HCT116 (cell line): ENCODE measurements around the gene PRSS53. TPM values are rescaled to one million over a fixed set of nuclear protein-coding genes. Genes with fewer than 3 reads are reported as not detected.

Experiments used
- ATAC-seq: fragments of 200-7000 bp; cut with Tn5 transposase; 2 replicates; pipeline ENCODE4 v1.9.1; 2020; ENCODE audit warnings: mild to moderate bottlenecking, moderate library complexity
- BruUV-seq: library from RNA; stranded (reverse); fragments of 400-500 nt; replicated peaks from 2 replicates; lab custom pipeline; 2021; lab: Mats Ljungman, UMichigan
- CTCF ChIA-PET: fragments of 300-600 bp; sonication (Branson Sonifier 250); formaldehyde crosslinking; loops from one replicate; lab custom pipeline; 2021; ENCODE audit warnings: antibody characterized with exemption; lab: Charles Lee
- POLR2A ChIA-PET: fragments of 300-600, 350-600 bp; sonication (Branson Sonifier 250); formaldehyde crosslinking; loops from one replicate; lab custom pipeline; 2021; ENCODE audit warnings: antibody characterized with exemption; lab: Charles Lee
- RAD21 ChIA-PET, 2 experiments: fragments of 300-600 bp; sonication (Branson Sonifier 250); formaldehyde crosslinking; loops; one replicate each; lab custom pipeline; 2023; ENCODE audit warnings: low total read pairs in 2 of 2; ENCODE audit not compliant: uncharacterized antibody in 2 of 2, unreplicated experiment in 2 of 2, low non-redundant PET in 1 of 2; lab: Charles Lee
- DNase-seq: peaks from one replicate; pipeline ENCODE4 v3.0.0-alpha.2; 2010; ENCODE audit warnings: low read depth, low spot score
- H2AFZ ChIP-seq: fragments of 200-600 bp; shearing (Covaris generic), sonication (generic); 2 replicates; pipeline ENCODE4 v1.6.1; 2017; ENCODE audit warnings: low read depth, mixed run types, mixed read lengths, antibody characterized with exemption, low read length; ENCODE audit not compliant: poor library complexity, severe bottlenecking
- H3K27ac ChIP-seq: 2 replicates; pipeline ENCODE4 v1.5.1; 2012; ENCODE audit warnings: low read depth, low read length
- H3K27me3 ChIP-seq: fragments of 200-600 bp; sonication (generic); 2 replicates; pipeline ENCODE4 v1.6.1; 2016; ENCODE audit warnings: mixed run types, low read length, mixed read lengths; ENCODE audit not compliant: insufficient read depth
- H3K36me3 ChIP-seq, 2 experiments: fragments of 200-500 bp in 1 of 2; fragments of 200-600 bp in 1 of 2; sonication (Bioruptor generic) in 1 of 2; sonication (generic) in 1 of 2; 2 replicates each; pipeline versions ENCODE4 v1.5.1 to v1.6.1; 2014 to 2016; ENCODE audit warnings: low read length in 2 of 2, inconsistent platforms in 1 of 2, mixed read lengths in 1 of 2, mixed run types in 1 of 2; ENCODE audit not compliant: insufficient read depth in 2 of 2, control insufficient read depth in 1 of 2
- H3K4me1 ChIP-seq, 2 experiments: fragments of 200-600 bp in 1 of 2; sonication (generic) in 1 of 2; 2 replicates each; pipeline versions ENCODE4 v1.5.1 to v1.6.1; 2012 to 2017; ENCODE audit warnings: low read length in 2 of 2, inconsistent platforms in 1 of 2, mild to moderate bottlenecking in 1 of 2, mixed read lengths in 1 of 2, mixed run types in 1 of 2, moderate library complexity in 1 of 2; ENCODE audit not compliant: insufficient read depth in 2 of 2, control insufficient read depth in 1 of 2
- H3K4me2 ChIP-seq: fragments of 200-600 bp; sonication (generic); 2 replicates; pipeline ENCODE4 v1.6.1; 2017; ENCODE audit warnings: mixed run types, low read length, mixed read lengths
- H3K4me3 ChIP-seq, 2 experiments: fragments of 200-600 bp in 1 of 2; sonication (generic) in 1 of 2; replicated peaks in 1 of 2; 2 replicates each; pipeline ENCODE4 v1.5.1; 2011 to 2016; ENCODE audit warnings: low read length in 2 of 2, control low read depth in 1 of 2, low read depth in 1 of 2, mild to moderate bottlenecking in 1 of 2, mixed read lengths in 1 of 2, mixed run types in 1 of 2
- H3K79me2 ChIP-seq: fragments of 200-600 bp; sonication (generic); 2 replicates; pipeline ENCODE4 v1.6.1; 2017; ENCODE audit warnings: mild to moderate bottlenecking, mixed run types, low read length, moderate library complexity, mixed read lengths; ENCODE audit not compliant: insufficient read depth
- H3K9ac ChIP-seq: fragments of 200-600 bp; sonication (generic); 2 replicates; pipeline ENCODE4 v1.6.1; 2016; ENCODE audit warnings: low read length, mixed read lengths
- H3K9me2 ChIP-seq: fragments of 200-600 bp; sonication (generic), shearing (Covaris generic); 2 replicates; pipeline ENCODE4 v1.6.1; 2017; ENCODE audit warnings: mixed run types, mild to moderate bottlenecking, moderate library complexity; ENCODE audit not compliant: insufficient read depth
- H3K9me3 ChIP-seq, 2 experiments: fragments of 200-500 bp in 1 of 2; fragments of 200-600 bp in 1 of 2; sonication (Bioruptor generic) in 1 of 2; sonication (generic) in 1 of 2; 2 replicates each; pipeline ENCODE4 v1.6.1; 2014 to 2017; ENCODE audit warnings: low read length in 2 of 2, mixed read lengths in 2 of 2, inconsistent platforms in 1 of 2, low read depth in 1 of 2, mild to moderate bottlenecking in 1 of 2, mixed run types in 1 of 2, moderate library complexity in 1 of 2; ENCODE audit not compliant: control insufficient read depth in 1 of 2, insufficient read depth in 1 of 2
- H4K20me1 ChIP-seq: fragments of 200-600 bp; sonication (generic), shearing (Covaris generic); 2 replicates; pipeline ENCODE4 v1.6.1; 2017; ENCODE audit warnings: mixed run types, mild to moderate bottlenecking, moderate library complexity; ENCODE audit not compliant: insufficient read depth
- CBX3 ChIP-seq: IDR thresholded peaks from 2 replicates; pipeline ENCODE4 v1.6.1; 2012; ENCODE audit warnings: low read depth
- ELF1 ChIP-seq: IDR thresholded peaks from 2 replicates; pipeline ENCODE4 v1.6.1; 2012; ENCODE audit warnings: low read depth, borderline replicate concordance
- EZH2 ChIP-seq: fragments of 200-600 bp; sonication (generic); IDR thresholded peaks from 2 replicates; pipeline ENCODE4 v1.6.1; 2017; ENCODE audit warnings: antibody characterized with exemption, mixed run types
- EZH2phosphoT487 ChIP-seq: fragments of 200-600 bp; IDR thresholded peaks from 2 replicates; pipeline ENCODE4 v1.6.1; 2018; ENCODE audit warnings: antibody characterized with exemption, borderline replicate concordance
- FOSL1 ChIP-seq: IDR thresholded peaks from 2 replicates; pipeline ENCODE4 v1.6.1; 2012; ENCODE audit warnings: low read depth
- MAX ChIP-seq: IDR thresholded peaks from 2 replicates; pipeline ENCODE4 v1.6.1; 2012
- POLR2AphosphoS5 ChIP-seq: IDR thresholded peaks from 2 replicates; pipeline ENCODE4 v1.6.1; 2011; ENCODE audit warnings: mild to moderate bottlenecking, low read depth, low read length, moderate library complexity
- RAD21 ChIP-seq: IDR thresholded peaks from 2 replicates; pipeline ENCODE4 v1.6.1; 2012; ENCODE audit warnings: low read depth, mild to moderate bottlenecking
- YY1 ChIP-seq: IDR thresholded peaks from 2 replicates; pipeline ENCODE4 v1.6.1; 2011; ENCODE audit warnings: low read length, low read depth, moderate library complexity, mild to moderate bottlenecking; ENCODE audit not compliant: insufficient replicate concordance; ENCODE audit errors: extremely low read depth
- ZBTB33 ChIP-seq: IDR thresholded peaks from 2 replicates; pipeline ENCODE4 v1.6.1; 2011; ENCODE audit warnings: mild to moderate bottlenecking, low read length, moderate library complexity; ENCODE audit not compliant: insufficient replicate concordance; ENCODE audit errors: extremely low read depth
- ZFX ChIP-seq: fragments of 450-650 bp; IDR thresholded peaks from 2 replicates; pipeline ENCODE4 v1.6.1; 2017
- ZNF274 ChIP-seq: fragments of 200-500 bp; sonication (Bioruptor generic); IDR thresholded peaks from 2 replicates; pipeline ENCODE4 v1.6.1; 2014; ENCODE audit warnings: mild to moderate bottlenecking, low read depth, low read length, inconsistent platforms
- intact Hi-C: fragments of 100-400 bp; cut with micrococcal nuclease; formaldehyde crosslinking; loops from 2 replicates; pipeline ENCODE4 v1.10.0; 2022
- total RNA-seq: library from RNA; stranded (reverse); gene quantifications from one replicate; pipeline ENCODE4 v1.2.1, GENCODE V29; 2021; ENCODE audit not compliant: unreplicated experiment
- TF ChIP-seq, protein P1 (sequence below), 3 experiments: fragments of 200-600 bp in 1 of 3; sonication (generic) in 1 of 3; IDR thresholded peaks in 2 of 3; conservative IDR thresholded peaks in 1 of 3; 2 replicates each; pipeline ENCODE4 v1.5.1; 2012 to 2017; ENCODE audit warnings: low read depth in 2 of 3, low read length in 2 of 3, antibody characterized with exemption in 1 of 3, borderline replicate concordance in 1 of 3, control low read depth in 1 of 3, mild to moderate bottlenecking in 1 of 3, mixed read lengths in 1 of 3, mixed run types in 1 of 3, moderate library complexity in 1 of 3; ENCODE audit not compliant: insufficient read depth in 1 of 3
- TF ChIP-seq, protein P2 (sequence below): IDR thresholded peaks from 2 replicates; pipeline ENCODE4 v1.6.1; 2012

Gene PRSS53
- total RNA-seq, 1 experiment from 2014 or later: 11.6 TPM

DNA sequence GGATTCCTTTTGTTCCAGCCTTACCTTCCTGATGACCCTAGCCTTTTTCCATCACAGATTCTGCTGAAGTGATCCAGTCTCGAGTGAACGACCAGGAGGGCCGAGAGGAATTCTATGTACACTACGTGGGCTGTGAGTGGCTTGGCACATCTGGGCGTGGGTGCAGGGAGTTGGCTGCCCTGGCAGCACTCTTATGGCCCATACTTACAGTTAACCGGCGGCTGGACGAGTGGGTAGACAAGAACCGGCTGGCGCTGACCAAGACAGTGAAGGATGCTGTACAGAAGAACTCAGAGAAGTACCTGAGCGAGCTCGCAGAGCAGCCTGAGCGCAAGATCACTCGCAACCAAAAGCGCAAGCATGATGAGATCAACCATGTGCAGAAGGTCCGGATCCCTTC lies 31.4 kb upstream of the PRSS53 start (continued):
- no peak for TF ChIP-seq ZBTB33

GRCh38 chr16:31118223-31119155 lies 29.7 kb upstream of the PRSS53 start:
- POLR2A ChIA-PET: interaction anchor here (0.8 to 3.5 kb wide), 16 partner anchors 8 to 595 kb away, joined by 3 to 84 read pairs (median 6); partner anchors contain the start of genes ARMC5, FUS, PRSS8 and VKORC1
- Histone ChIP-seq H3K4me1 (peaks cover 7 to 29% of the 10 kb centered on the region in 2 experiments; a peak in 3 of 4 replicates), H3K79me2 (peaks cover 41% of the 10 kb centered on the region), H3K9ac (peak overlapping the region; percentile 71), H3K4me3 (peak overlapping the region; percentile 70 to 82), H3K27ac (peak overlapping the region; percentile 34), H3K9me2 (no peaks in the 10 kb centered on the region), H4K20me1 (peaks cover 4% of the 10 kb centered on the region; the same call in 1 of the 2 replicates), H2AFZ (no peak overlapping the region), H3K36me3 (peaks cover 11 to 14% of the 10 kb centered on the region in 2 experiments; a peak in 3 of 4 replicates), H3K9me3 (no peaks in the 10 kb centered on the region), H3K4me2 (peak overlapping the region; percentile 85), H3K27me3 (no peaks in the 10 kb centered on the region)
- RAD21 ChIA-PET: interaction anchor here (0.6 to 1.4 kb wide), 5 partner anchors 17 to 341 kb away, joined by 3 to 10 read pairs (median 4); partner anchors contain the start of genes ARMC5 (in 1 of the 2), PRSS8 (in 1 of the 2), ZNF646 (in 1 of the 2) and ZNF668 (in 1 of the 2)
- intact Hi-C loops: no loop called here
- TSS peak; percentile 46 for BruUV-seq
- no peak for ATAC-seq
- CTCF ChIA-PET: interaction anchor here (0.9 to 2.9 kb wide), 8 partner anchors 15 to 342 kb away, joined by 3 to 30 read pairs (median 5); partner anchors contain the start of genes HSD3B7 and VKORC1
- DNase-seq: no peak
- TF ChIP-seq FOSL1 (no peak), CBX3 (no peak), EZH2 (no peak), MAX (no peak), EZH2phosphoT487 (no peak), POLR2AphosphoS5 (no peak), ZNF274 (no peak), ZBTB33 (no peak), ZFX (no peak), YY1 (no peak), RAD21 (no peak), ELF1 (no peak)
- TF ChIP-seq, protein P1, sequence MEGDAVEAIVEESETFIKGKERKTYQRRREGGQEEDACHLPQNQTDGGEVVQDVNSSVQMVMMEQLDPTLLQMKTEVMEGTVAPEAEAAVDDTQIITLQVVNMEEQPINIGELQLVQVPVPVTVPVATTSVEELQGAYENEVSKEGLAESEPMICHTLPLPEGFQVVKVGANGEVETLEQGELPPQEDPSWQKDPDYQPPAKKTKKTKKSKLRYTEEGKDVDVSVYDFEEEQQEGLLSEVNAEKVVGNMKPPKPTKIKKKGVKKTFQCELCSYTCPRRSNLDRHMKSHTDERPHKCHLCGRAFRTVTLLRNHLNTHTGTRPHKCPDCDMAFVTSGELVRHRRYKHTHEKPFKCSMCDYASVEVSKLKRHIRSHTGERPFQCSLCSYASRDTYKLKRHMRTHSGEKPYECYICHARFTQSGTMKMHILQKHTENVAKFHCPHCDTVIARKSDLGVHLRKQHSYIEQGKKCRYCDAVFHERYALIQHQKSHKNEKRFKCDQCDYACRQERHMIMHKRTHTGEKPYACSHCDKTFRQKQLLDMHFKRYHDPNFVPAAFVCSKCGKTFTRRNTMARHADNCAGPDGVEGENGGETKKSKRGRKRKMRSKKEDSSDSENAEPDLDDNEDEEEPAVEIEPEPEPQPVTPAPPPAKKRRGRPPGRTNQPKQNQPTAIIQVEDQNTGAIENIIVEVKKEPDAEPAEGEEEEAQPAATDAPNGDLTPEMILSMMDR (IDR thresholded peaks at IDR 0.05 in 2 of 3, conservative IDR thresholded peaks at IDR 0.05 in 1 of 3; ENCODE audit: borderline replicate concordance in 1 of 3, insufficient read depth in 1 of 3, low read depth in 2 of 3, low read length in 2 of 3): no peak
- TF ChIP-seq, protein P2, sequence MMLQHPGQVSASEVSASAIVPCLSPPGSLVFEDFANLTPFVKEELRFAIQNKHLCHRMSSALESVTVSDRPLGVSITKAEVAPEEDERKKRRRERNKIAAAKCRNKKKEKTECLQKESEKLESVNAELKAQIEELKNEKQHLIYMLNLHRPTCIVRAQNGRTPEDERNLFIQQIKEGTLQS: no peak
